ENCODE measurements around the gene CDHR3. TPM values are rescaled to one million over a fixed set of nuclear protein-coding genes. Genes with fewer than 3 reads are reported as not detected.

CDHR3 gene
- total and polyA plus RNA-seq, 10 of the 15 experiments (the other 5 are each of a cell fraction or from before 2014, with no cell fraction given): 0.06 to 0.11 TPM; not detected in 8

DNA sequence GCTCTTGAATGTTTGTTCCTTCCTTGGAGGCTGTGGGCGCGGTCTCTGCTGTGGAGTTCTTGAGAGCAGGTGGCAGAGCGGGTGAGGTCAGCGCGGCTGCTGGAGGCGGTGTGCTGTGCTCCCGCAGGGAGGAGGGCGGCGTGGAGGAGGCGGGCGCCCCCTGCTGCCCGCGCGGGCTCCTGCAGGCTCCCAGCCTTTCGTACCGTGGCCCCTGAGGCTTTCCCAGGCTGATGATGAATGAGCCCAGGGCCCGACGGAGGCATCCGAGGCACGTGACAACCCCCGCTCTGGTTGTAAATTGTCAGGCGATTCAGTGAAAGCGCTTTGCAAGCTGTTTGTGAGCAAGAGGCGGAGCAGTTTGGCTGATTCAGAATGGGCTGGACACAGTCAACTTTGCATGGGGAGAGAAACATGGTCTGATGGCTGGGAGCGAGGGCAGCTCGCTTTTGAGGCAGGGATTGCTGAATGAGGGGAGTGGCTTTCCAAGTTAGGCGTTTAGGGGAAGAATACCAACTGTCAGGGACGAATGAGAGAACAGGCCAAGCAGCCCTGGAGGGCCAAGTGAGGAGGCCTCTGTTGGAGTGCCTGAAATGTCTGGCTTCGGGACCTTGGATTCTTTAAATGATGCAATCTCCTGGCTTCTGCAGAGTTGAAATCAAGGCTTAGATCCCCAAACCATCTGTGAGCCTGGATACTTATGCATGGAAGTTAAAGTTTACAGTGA is 46.6 kb downstream of the CDHR3 start (continued):
- TF ChIP-seq SUPT20H (IDR thresholded peaks at IDR 0.05; ENCODE audit: borderline replicate concordance, control insufficient read depth, low read depth, low read length): no peak

GRCh38 chr7:106010331-106010730 is 47.3 kb downstream of the CDHR3 start:
- SMC1A ChIA-PET (ENCODE audit: uncharacterized antibody, unreplicated experiment): interaction anchor here (0.6 to 3.4 kb wide), 6 partner anchors 15 to 250 kb away, joined by 3 to 24 read pairs (median 4); no protein-coding TSS in a partner anchor
- ATAC-seq: peak; percentile 27; the same call in 1 of the 3 replicates
- TF ChIP-seq SPI1 (IDR thresholded peaks at IDR 0.05; ENCODE audit: borderline replicate concordance, insufficient read depth, low read depth, low read length) (peak; percentile 57; the same call in 1 of the 2 replicates), KLF5 (IDR thresholded peaks at IDR 0.05; ENCODE audit: partially characterized antibody) (no peak), TCF7 (IDR thresholded peaks at IDR 0.05; ENCODE audit: borderline replicate concordance) (no peak), ATF3 (IDR thresholded peaks at IDR 0.05; ENCODE audit: borderline replicate concordance, extremely low read depth, low read depth, low read length) (no peak), PAX5 (IDR thresholded peaks at IDR 0.05; ENCODE audit: borderline replicate concordance, low read depth, low read length) (no peak), CBX3 (IDR thresholded peaks at IDR 0.05; ENCODE audit: borderline replicate concordance, low read depth) (no peak)
- Histone ChIP-seq H4K20me1 (ENCODE audit: control insufficient read depth, insufficient read depth) (no peaks in the 10 kb centered on the region), H3K4me2 (ENCODE audit: control insufficient read depth, insufficient read depth) (no peak overlapping the region), H3K79me2 (ENCODE audit: control insufficient read depth, insufficient read depth, low read length) (no peaks in the 10 kb centered on the region), H3K9me3 (replicated peaks; ENCODE audit: control insufficient read depth, insufficient read depth, low read length) (peaks cover 5% of the 10 kb centered on the region; the same call in 2 of the 3 replicates), H3K9ac (ENCODE audit: control insufficient read depth, insufficient read depth, low read length) (no peak overlapping the region), H3K27me3 (replicated peaks in 1 of 2; ENCODE audit: control insufficient read depth in 2 of 2, insufficient read depth in 2 of 2, low read length in 1 of 2) (no peaks in the 10 kb centered on the region; a peak in 3 of 4 replicates), H3K4me1 (ENCODE audit: control insufficient read depth, insufficient read depth, low read length) (no peaks in the 10 kb centered on the region), H2AFZ (ENCODE audit: control insufficient read depth, low read depth, low read length) (no peak overlapping the region), H3K4me3 (no peak overlapping the region), H3K27ac (ENCODE audit: control insufficient read depth, insufficient read depth) (no peak overlapping the region), H3K36me3 (ENCODE audit: control insufficient read depth in 2 of 2, insufficient read depth in 2 of 2, low read length in 1 of 2) (no peaks in the 10 kb centered on the region)
- intact Hi-C loops (cut with micrococcal nuclease; ENCODE audit: unreplicated experiment): no loop called here
- POLR2A ChIA-PET: no interaction called here
- RAD21 ChIA-PET (ENCODE audit: unreplicated experiment): interaction anchor here (3.3 kb wide), 1 partner anchor 249 kb away, joined by 19 read pairs; no protein-coding TSS in a partner anchor
- CTCF ChIA-PET: interaction anchor here (1.0 to 6.3 kb wide), 4 partner anchors 19 to 249 kb away, joined by 3 to 68 read pairs (median 4); no protein-coding TSS in a partner anchor
- in situ Hi-C loops (cut with MboI): loop anchor here (10.0 kb wide), 1 partner anchor 246 kb away; no protein-coding TSS in a partner anchor
- WGBS (ENCODE audit: insufficient coverage, insufficient replicate concordance, low lambda C conversion rate, missing lambda C conversion rate): 18% methylated on average over 3 of the region's 3 CpGs
- DNase-seq (ENCODE audit: low read depth, low spot score): no peak
- FAIRE-seq: no peak
- no TSS peak for BruUV-seq (replicated peaks)

Data from GM12878 (cell line).